Measurements from ENCODE around the gene MAPK7. TPM values are rescaled to one million over a fixed set of nuclear protein-coding genes. Genes with fewer than 3 reads are reported as not detected.

The MAPK7 gene
- total RNA-seq, 2 donors from 2014 or later = 15.9 to 17.8 TPM

DNA sequence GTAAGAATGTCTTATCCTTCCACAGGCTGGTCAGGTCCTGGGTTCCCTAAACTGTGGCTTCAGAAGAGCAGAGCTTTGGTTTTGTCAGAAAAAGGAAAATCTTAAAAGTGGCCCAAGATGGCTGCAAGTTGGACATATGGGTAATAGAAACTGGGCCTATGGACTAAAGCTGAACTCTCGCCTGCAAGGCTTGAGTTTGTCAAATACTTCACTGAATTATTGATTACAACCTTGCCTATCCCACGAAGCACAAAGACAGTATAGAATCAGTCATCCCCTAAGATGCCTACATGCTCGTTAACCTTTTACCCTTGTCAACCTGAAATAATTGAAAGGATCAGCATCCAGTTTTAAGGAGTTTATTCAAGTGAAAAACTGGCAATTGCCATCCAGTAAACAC is 53.4 kb downstream of the MAPK7 start:
- no peak overlapping the region for H3K4me3 ChIP-seq
- no peaks in the 10 kb centered on the region for H3K4me1 ChIP-seq
- no peaks in the 10 kb centered on the region for H3K9me3 ChIP-seq
- H3K36me3 ChIP-seq = no peaks in the 10 kb centered on the region
- H3K27me3 ChIP-seq = no peaks in the 10 kb centered on the region
- TF ChIP-seq, protein P1, sequence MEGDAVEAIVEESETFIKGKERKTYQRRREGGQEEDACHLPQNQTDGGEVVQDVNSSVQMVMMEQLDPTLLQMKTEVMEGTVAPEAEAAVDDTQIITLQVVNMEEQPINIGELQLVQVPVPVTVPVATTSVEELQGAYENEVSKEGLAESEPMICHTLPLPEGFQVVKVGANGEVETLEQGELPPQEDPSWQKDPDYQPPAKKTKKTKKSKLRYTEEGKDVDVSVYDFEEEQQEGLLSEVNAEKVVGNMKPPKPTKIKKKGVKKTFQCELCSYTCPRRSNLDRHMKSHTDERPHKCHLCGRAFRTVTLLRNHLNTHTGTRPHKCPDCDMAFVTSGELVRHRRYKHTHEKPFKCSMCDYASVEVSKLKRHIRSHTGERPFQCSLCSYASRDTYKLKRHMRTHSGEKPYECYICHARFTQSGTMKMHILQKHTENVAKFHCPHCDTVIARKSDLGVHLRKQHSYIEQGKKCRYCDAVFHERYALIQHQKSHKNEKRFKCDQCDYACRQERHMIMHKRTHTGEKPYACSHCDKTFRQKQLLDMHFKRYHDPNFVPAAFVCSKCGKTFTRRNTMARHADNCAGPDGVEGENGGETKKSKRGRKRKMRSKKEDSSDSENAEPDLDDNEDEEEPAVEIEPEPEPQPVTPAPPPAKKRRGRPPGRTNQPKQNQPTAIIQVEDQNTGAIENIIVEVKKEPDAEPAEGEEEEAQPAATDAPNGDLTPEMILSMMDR (IDR thresholded peaks at IDR 0.05) = no peak
- no peak overlapping the region for H3K27ac ChIP-seq
- no peak for DNase-seq (ENCODE audit: low spot score)

MicroRNAs within 50 kb of the gene (microRNA counts, 767-probe panel; counts per million panel counts)
- microRNA hsa-miR-1180 = 2,929 to 6,263 counts per million in 2 donors

Small RNAs within 50 kb of the gene (microRNA-seq; reads per million reads assigned to microRNA genes)
- 232 to 479 reads per million in 2 donors for gene MIR1180 (ENCODE audit: borderline number of aligned reads in 2 of 2, borderline replicate concordance in 1 of 2)

Other genes starting within 250 kb of the MAPK7 start
- gene EPN2, start 141.1 kb upstream of the MAPK7 start, total RNA-seq = 10 to 100 TPM; 68.0 to 73.1 TPM
- gene B9D1, start 15.8 kb upstream of the MAPK7 start, total RNA-seq = 10 to 100 TPM; 18.7 to 24.6 TPM
- 100 to 1,000 TPM in 1 of 2 donors, 10 to 100 TPM in 1; 78.5 to 104 TPM for gene MFAP4, start 8.7 kb downstream of the MAPK7 start, total RNA-seq
- gene RNF112, start 32.7 kb downstream of the MAPK7 start, total RNA-seq = 1 to 10 TPM in 1 of 2 donors, under 1 TPM in 1; 0.67 to 1.2 TPM
- gene SLC47A1, start 155.4 kb downstream of the MAPK7 start, total RNA-seq = 1 to 10 TPM; 2.2 to 4.9 TPM

All from right atrium auricular region (tissue), 2 donors.